HS-27A (cell line): ENCODE measurements around the gene POLR3GL.
"Not testable (repeated sequence)": the region's sequence is repeated elsewhere in the genome, so short reads cannot be mapped to it uniquely, and the experiment has no call there.

Source experiments
- DNase-seq: peaks from one replicate; pipeline ENCODE4 v3.0.0-alpha.2; 2012; ENCODE audit warnings: low read depth, missing footprints

Gene POLR3GL

GRCh38 chr1:145964328-145965118 is at the start of gene POLR3GL, which contains the start of gene ANKRD34A:
POLR3GL (plus strand) TSS chr1:145964690; CDS start chr1:145974866, 10,176 bp downstream.
ANKRD34A (minus strand) TSS chr1:145964575; CDS start chr1:145961759, 2,816 bp downstream.
- peak; percentile 82 for DNase-seq

GRCh38 chr1:145916745-145917144 is 47.7 kb upstream of the POLR3GL start:
- DNase-seq = no peak

- DNase-seq = no peak
These were observed 46.9 kb upstream of the POLR3GL start for GRCh38 chr1:145917595-145917994.

- DNase-seq = peak; percentile 80
These were observed 46.1 kb upstream of the POLR3GL start, which contains the start of gene PEX11B for GRCh38 chr1:145918144-145918991. PEX11B (minus strand) TSS chr1:145918717; CDS start chr1:145918688, 29 bp downstream.

DNA sequence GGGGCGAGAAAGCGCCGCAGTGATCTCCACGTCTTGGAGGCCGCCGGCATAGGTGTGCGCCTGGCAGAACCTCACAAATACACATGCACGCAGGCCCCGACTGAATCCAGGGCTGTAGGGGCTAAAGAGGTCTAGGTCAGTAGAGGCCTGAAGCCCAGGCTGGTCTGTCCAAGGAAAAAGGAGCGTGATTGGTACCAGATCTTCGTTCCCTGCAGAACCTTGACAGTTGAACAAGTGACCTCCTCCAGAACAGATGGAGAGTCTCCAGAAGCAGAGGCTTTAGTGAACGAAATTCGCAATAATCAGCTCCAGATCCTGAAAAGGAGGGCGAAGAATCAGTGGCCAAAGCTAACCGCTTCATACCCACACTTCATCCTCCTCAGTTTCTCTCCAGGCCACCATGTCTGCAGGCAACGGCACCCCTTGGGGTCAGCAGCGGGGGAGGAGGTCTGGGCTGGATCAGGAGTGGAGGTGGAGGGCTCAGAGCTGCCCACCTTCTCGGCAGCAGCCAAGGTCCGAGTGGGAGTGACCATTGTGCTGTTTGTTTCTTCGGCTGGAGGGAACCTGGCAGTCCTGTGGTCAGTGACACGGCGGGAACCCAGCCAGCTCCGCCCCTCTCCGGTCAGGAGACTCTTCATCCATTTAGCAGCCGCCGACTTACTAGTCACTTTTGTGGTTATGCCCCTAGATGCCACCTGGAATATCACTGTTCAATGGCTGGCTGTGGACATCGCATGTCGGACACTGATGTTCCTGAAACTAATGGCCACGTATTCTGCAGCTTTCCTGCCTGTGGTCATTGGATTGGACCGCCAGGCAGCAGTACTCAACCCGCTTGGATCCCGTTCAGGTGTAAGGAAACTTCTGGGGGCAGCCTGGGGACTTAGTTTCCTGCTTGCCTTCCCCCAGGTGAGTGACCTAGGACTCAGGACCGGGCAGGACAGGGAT is 45.2 kb upstream of the POLR3GL start:
- peak; percentile 17 for DNase-seq

- DNase-seq = not testable (repeated sequence)
These were observed 44.2 kb upstream of the POLR3GL start for GRCh38 chr1:145920297-145920696.

GRCh38 chr1:145922266-145922665 is 42.2 kb upstream of the POLR3GL start:
- DNase-seq = no peak

DNA sequence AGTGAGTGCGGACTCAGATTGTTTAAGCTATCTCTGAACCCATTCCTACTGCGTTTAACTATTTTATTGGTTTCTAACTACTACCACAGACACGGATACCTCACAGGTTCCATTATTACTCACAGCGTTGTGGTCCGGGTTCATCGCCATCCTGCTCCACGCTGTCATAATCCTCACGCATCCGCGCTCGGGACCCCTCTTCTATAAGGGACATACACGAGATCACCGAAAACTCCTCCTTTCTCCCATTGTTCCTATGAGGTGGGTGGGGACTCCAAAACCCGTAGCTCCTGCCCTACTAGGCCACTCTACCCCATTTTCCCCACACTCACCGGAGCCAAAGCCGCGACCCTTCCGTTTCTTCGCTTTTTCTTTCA is 37.8 kb upstream of the POLR3GL start:
- no peak for DNase-seq

DNA sequence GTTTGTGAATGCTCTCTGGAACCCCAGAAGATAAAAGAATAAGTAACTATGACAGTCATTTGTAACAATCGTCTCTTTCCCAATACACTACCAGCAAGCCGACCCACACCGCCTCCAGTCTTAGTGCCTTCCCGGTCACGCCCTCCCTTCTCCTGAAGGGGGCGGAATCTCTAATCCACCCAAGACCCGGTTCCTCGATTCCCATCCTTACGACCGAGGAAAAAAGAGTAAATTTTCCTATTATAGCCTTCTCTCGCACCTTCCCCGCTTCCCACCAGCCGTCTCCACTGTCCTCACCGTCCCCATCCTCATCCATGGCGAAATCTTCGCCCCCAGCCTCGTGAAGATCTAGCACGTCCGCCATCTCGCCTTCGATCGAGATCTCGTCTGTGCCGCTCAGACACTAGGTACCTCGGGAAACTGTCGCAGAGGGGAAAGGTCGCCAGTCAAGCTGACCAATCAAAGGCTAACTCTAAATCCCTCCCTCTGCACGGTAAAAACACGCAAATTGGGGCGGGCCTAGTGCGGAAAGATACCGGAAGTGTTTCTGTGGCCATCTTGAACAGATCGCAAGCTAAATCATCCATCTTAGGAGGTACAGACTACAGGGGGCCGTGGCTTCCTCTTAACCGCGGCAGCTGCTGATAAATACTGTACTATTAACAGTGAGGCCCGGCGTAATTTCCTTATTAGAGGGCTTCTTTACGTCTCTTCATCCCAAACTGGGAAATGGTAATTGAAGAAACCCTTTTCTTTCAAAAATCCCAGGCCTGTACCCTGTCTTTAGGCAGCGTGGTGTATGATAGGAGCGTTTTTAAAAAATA is 37.2 kb upstream of the POLR3GL start, which contains the start of gene RBM8A:
Gene RBM8A, minus strand, starts transcription at position 422 of the 824 bp plus-strand sequence. Its CDS starts 58 bp downstream, at position 364.
- peak; percentile 96 for DNase-seq

GRCh38 chr1:145927916-145928643 is 36.4 kb upstream of the POLR3GL start:
- no peak for DNase-seq

DNA sequence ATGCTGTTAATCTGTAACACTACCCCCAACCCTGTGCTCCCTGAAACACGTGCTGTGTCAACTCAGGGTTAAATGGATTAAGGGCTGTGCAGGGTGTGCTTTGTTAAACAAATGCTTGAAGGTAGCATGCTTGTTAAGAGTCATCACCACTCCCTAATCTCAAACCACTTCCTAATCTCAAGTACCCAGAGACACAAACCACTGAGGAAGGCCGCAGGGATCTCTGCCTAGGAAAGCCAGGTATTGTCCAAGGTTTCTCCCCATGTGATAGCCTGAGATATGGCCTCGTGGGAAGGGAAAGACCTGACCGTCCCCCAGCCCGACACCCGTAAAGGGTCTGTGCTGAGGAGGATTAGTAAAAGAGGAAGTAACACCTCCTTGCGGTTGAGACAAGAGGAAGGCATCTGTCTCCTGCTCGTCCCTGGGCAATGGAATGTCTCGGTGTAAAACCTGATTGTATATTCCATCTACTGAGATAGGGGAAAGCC is 31.9 kb upstream of the POLR3GL start:
- not testable (repeated sequence) for DNase-seq

GRCh38 chr1:145935708-145936107 is 28.8 kb upstream of the POLR3GL start:
- DNase-seq = no peak

- DNase-seq = no peak
These were observed 28.2 kb upstream of the POLR3GL start for GRCh38 chr1:145936247-145936646.

DNA sequence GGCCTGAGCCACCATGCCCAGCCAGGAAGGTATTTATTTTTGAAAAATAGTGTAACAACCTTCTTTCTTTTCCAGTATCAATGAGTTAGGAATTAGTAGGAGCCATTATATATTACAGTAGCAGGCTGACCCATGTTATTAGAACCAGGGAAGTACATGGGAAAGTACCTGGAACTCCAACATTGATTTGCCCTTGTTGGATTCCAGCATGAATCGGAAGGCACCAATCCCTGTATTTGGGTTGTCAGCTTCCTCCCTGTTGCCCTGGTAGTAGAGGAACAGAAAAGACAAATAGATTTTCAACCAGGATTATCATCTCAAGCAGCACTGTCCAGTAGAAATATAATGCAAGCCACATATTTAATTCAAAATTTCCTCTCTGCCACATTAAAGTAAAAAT is 27.1 kb upstream of the POLR3GL start:
- DNase-seq = no peak

GRCh38 chr1:145942405-145942804 is 22.1 kb upstream of the POLR3GL start:
- DNase-seq = no peak

GRCh38 chr1:145942871-145943270 is 21.6 kb upstream of the POLR3GL start:
- DNase-seq = no peak

- no peak for DNase-seq
These were observed 20.0 kb upstream of the POLR3GL start for GRCh38 chr1:145944532-145944931.

GRCh38 chr1:145946477-145946986 is 18.0 kb upstream of the POLR3GL start:
- DNase-seq = no peak

DNA sequence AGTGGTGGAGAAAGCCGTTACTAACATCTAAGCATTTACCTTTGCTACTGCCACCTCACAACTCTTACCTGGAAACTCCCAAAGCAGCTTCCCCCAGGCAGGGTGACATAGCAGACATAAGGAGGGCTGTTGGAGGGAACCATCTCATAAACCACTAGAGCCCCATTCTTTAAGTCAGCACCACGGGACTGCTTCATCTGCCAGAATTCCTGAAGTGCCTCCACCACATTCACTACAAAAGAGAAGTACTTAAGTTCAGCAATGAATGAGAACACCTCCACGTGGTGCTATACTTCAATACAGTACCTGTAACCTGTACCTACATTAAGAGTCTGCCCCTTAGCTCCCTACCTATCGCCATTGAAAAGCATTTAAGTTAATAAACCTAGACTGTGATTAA is 16.9 kb upstream of the POLR3GL start:
- DNase-seq = no peak

DNA sequence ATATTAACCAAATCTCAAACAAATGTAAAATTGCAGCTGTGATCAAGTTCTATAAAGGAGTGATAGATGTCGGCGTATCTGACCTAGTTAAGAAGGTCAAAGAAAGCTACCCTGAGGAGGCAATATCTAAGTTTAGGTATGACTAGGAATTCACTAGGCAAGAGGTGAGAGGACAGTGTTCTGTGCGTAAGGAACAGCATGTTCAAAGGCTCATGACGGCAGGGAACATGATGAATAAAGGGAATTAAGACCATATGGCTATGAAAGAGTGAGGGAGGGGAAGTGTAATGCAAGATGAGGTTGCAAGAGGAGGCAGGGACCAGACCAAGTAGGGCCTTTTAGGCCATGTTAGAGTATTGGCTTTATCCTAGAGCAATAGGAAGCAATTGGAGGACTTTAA is 15.3 kb upstream of the POLR3GL start:
- DNase-seq = no peak
